SH-SY5Y (cell line): ENCODE measurements around the gene UXS1.

Source experiments
- GATA2 ChIP-seq: IDR thresholded peaks from 2 replicates; pipeline ENCODE4 v1.6.1; 2011; ENCODE audit warnings: mild to moderate bottlenecking, low read depth, low read length
- GATA3 ChIP-seq: IDR thresholded peaks from 2 replicates; pipeline ENCODE4 v1.6.1; 2011; ENCODE audit warnings: low read depth, mild to moderate bottlenecking, low read length, moderate library complexity

UXS1 gene

DNA sequence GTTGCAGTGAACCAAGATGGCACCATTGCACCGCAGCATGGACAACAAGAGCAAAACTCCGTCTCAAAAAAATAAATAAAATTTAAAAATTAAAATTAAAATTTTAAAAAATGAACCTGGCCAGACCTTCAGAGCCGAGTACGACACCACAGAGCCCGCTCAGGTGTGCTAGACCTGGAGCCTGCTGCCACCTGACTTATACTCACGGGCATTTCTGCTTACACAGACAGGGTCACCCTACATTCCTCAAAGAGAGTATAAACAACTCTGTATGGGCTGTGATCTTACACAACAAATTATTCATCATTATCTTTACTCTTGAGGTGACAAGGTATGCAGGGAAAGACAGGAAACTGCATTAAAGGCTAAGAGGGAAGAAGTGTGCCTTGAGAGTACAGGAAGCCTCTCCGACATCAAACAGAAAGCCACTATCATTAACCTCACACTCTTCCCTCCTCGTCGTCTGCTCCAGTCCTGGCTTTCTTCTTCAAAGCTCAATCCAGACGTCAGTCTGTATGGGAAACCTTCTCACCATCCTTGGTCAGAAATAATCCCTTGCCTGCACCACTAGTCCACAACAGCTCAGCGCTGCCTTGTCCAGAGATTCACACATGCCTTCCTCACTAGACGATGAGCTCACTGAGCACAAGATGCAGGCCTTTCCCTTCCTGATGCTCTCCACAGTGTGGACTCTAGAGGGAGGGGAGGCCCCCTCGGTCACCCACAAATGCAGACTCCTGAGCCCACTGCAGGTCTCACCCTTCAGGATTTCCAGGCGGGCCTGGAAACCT is 56.2 kb downstream of the UXS1 start:
- no peak for TF ChIP-seq GATA3
- no peak for TF ChIP-seq GATA2

DNA sequence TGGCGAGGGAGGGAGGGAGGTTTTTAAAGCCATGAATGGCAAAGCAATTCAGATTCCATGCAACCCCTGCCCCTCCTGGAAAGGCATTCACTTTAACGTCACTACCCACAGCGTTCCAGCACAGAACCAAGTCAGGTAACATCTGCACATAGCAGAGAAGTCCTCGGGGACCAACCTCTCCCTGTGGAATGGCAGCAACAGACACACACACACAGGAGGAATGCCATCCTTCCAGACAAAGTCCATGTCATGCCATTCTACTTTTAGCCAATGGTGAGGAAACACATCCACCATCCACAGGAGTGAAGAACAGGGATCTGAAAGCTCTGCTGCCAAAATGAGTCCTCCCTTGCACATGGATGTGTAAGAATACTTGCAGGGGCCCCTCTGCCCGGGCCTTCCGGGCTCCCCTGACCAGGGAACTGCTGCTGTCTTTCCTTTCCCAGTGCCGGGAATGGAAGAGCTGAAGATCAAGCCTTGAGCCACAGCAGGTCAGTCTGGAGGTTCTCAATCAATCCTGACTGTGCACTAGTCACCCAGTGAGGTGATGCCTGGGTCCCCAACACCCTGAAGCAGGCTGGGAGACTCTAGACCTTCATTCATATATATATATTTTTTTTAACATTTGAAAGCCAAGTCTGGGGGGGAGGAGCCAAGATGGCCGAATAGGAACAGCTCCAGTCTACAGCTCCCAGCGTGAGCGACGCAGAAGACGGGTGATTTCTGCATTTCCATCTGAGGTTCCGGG is 63.7 kb downstream of the UXS1 start:
- TF ChIP-seq GATA2 (no peak), GATA3 (no peak)

DNA sequence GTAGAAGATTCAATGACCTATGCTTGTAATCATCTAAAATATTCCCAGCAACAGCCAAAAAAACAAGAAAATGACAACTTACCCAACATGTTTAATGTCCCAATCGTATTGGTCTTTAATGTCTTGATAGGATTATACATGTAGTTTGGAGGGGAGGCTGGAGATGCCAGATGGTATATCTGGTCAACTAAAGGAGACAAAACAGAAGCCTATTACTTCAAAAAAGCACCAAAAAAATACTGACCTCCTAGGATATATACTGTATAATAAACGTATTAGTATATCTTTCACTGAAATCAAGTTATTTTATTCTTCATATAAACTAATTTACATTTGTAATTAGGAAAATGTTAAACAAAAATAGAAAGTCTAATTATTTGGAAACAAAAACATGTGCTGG is 64.5 kb downstream of the UXS1 start:
- TF ChIP-seq GATA2: no peak
- TF ChIP-seq GATA3: no peak

DNA sequence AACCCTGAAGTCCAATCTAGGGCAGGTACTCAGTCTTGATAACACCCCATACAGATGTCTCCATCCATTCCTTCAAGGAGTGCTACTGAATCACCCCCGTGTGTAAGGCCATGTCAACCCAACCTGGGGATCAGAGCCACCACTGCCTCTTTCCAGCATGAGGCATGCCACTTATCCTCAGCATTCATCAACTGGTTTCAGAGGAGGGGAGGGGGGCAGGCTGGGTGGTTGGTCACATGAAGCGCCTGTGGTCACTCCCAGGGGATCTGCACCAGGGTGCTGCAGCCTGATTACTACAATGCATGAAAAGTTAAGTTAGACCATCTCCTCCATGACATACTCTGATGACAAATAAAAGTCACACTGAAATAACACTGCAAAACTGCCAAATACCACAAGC is 65.0 kb downstream of the UXS1 start:
- TF ChIP-seq GATA3 (no peak), GATA2 (no peak)

DNA sequence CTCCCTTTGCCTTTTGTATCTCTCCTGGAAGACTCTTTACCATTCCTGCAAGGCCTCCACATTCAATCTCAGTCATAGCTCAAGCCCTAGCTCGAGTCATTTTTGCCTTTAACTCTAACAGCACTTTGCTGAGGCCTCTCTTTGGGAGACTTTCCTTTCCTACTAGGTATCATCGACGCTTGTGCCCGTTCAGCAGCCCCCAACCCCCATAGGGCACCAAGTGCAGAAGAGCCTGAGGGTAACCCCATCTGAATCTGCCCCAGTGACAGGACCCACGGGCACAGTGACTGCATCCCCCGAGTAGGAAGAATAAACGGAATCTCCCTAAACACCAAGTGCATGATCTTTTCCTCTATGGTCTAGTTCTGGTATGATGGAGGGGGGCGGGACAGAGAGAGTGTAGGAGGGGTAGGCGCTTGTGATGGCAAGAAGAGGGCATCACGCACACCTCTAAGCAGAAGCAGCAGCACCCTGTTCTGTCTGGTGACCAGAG is 66.3 kb downstream of the UXS1 start:
- no peak for TF ChIP-seq GATA2
- no peak for TF ChIP-seq GATA3

DNA sequence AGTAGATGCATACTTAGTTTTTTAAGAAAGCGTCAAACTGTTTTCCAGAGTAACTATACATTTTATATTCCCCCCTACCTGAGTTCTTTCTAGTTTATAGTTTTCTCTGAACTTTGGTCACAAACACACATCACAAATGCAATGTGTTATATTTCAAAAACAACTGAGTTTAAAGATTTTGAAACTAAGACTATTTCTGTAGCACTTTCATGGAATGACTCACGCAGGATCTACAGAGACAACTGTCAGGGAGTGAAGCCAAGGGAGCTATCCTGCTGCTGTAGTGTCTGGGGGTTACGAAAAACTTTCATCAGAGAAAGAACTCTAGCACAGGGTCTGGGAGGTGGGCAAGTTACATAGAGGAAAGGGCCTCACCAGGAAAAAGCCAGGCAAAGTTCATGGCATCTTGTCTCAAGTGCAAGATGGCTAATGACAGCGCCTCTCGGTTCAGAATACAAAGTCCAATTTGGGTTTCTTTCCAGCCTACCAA is 66.8 kb downstream of the UXS1 start:
- TF ChIP-seq GATA2: no peak
- TF ChIP-seq GATA3: no peak

DNA sequence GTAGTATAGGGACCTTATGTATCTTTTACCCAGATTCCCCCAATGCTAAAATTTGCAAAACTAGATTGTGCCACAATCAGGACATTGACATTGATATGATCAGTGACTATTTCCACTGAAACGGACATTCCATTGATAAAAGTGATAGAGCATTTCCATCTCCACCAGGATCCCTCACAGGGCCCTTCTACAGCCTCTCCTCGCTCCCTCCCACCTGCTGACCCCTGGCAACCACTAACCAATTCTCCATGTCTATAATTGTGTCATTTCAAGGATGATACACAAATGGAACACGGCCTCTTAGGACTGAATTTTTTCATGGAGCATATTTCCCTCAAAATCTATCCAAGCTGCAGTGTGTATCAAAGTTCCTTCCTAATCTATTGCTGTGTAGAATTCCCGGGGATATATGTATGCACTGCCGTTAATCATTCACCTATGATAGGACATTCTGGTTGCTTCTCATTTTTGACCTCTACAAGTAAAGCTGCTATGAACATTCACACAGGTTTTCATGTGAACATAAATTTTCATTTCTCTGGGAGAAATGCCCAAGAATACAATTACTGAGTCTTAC is 67.3 kb downstream of the UXS1 start:
- TF ChIP-seq GATA2: no peak
- no peak for TF ChIP-seq GATA3

DNA sequence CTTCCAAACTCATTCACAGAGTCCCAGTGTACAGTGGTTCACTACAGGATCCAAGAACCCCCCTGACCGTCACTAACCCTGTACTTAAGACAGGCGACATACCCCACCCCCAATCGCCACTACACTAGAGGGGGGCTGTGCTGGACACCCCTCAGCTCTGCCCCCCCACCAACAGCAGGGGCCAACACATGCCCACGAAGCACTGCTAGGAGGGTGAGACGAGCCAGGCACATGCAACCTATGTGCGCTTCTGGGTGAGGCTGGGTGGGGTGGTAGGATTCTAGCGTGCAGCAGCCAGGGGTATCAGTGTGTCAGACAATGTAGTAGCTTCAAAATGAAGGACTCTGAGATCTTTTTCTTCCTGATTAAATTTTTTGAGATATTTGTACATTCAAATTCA is 67.8 kb downstream of the UXS1 start:
- TF ChIP-seq GATA2 (no peak), GATA3 (no peak)

DNA sequence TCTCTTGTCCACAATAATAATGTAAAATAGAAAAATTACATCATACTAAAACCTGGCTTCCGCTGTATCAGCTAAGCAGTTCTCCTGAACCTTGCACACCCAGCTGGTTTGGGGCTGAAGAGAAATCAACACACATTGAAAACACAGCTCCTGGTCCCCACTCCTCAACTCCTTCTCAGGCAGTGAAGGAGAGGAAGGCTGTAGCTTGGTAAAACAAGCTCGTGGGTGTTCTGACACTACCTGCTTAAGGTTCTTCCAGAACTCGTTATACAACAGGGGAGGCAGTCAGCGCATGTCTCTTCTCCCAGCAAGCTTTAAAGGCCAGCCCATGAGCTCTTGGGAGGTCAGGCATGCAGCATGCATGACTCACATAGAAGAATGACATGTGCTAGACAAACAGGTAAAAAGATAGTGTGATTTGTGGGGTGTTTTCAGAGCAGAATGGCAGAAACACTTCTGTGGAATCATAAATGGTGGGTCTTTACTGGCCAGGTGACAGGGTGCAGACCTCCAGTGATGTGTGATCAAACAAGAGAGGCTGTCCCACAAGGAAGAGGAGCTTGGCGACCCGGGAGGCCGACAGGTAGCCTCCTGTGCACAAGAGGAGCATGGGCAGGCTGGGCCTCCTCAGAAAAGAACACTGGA is 69.1 kb downstream of the UXS1 start:
- TF ChIP-seq GATA2 (no peak), GATA3 (no peak)

DNA sequence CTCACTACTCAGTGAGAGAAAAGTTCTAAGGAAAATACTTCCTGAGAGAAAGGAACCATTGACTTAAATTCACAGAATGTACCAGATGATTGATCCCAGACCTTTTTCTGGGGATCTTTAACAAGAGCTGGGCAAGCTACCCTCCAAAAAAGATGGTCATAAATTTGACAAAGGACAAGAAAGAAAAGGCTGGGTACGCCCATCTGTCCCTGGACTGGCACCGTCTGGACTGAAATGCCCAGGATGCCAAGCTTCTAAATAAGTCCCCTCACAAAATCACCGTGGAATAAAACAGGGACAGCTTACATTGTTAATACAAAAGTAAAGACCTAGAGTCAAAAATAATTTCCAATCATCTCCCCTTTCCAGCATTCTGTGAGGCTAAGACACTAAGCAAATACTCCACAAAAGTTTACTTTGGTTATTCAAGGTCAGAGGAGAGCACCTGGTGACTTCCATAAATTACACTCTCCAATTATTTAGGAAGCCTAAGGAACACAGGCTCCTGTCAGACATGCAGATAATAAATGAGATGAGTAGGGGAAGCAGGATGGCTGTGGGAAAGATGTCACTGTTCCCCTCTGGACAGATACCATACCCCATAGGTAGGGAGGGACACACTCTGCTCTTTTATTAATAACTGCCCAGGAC is 69.9 kb downstream of the UXS1 start:
- TF ChIP-seq GATA2 (no peak), GATA3 (no peak)

DNA sequence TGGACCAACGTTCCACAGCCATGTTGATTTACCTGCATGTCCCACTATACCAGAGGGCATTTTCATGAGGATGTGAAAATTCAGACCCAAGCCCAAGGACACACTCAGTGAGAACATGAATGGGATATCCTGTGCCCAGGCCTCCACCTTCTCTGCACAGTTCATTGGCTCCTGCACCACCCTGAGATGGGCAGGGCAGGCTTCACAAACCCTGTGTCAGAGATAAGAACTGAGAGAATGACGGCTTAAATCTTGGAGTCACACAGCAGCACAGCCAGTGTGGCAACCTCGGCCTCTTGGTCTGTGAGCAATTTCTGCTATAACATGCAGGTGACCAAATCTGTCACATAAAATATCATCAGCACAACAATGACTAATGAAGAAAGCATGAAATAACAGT is 71.9 kb downstream of the UXS1 start:
- TF ChIP-seq GATA3 (no peak), GATA2 (no peak)

DNA sequence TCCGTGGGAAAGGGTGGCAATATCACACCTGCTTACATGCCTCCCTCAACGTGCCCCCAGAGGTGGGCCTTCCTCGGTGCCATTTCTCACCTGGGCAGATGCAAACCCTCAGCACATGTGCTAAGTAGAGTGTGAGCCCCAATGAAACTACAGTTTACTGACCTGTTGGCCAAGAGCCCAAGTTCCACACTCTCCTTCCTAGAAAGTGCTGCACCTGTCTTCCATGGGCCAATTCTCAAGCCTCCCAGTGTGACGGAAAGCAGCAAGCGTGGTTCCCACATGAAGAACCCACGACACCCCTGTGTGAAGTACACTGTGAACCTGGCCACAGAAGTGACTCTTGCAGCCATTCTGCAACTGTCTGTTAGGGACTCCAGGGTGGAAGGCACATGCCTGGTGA is 73.7 kb downstream of the UXS1 start:
- no peak for TF ChIP-seq GATA2
- no peak for TF ChIP-seq GATA3

DNA sequence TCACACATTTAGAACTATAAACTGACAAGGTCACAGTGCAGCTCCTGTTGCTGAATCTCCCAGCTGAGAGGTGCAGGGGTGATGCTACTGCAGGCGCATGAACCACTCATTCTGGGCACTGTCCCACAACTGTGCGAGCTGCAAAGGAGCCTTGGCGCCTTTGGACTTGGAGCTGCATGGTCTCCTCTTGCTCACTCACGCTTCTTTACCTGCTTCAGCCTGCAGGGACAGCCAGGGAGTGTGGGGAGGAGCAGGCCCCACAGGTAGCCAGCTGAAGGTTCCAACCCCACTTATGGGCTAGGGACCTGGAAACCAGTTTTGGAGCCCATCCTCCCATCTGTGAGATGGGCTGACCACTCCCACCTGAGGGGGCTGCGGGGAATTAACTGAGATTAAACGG is 75.0 kb downstream of the UXS1 start:
- TF ChIP-seq GATA2 (no peak), GATA3 (no peak)
